RWPE2 (cell line): Measurements from ENCODE around the gene L1CAM.

Experiments
- ATAC-seq: fragments of 200-7000 bp; cut with Tn5 transposase; 3 replicates; pipeline ENCODE4 v1.9.1; 2021; ENCODE audit warnings: low read depth
- DNase-seq: peaks from one replicate; pipeline ENCODE4 v3.0.0-alpha.2; 2020; ENCODE audit warnings: low spot score
- H3K27ac ChIP-seq: fragments of 450-650 bp; 2 replicates; pipeline ENCODE4 v1.5.1; 2017; ENCODE audit warnings: mild to moderate bottlenecking; ENCODE audit not compliant: poor library complexity, severe bottlenecking
- H3K27me3 ChIP-seq: fragments of 250-450 bp; sonication (Bioruptor Pico); 2 replicates; pipeline ENCODE4 v1.5.1; 2021; ENCODE audit warnings: mild to moderate bottlenecking, moderate library complexity; ENCODE audit not compliant: insufficient read depth, poor library complexity, severe bottlenecking
- H3K36me3 ChIP-seq: fragments of 250-450 bp; sonication (Bioruptor Pico); 2 replicates; pipeline ENCODE4 v1.5.1; 2020; ENCODE audit warnings: low read depth, mild to moderate bottlenecking, moderate library complexity
- H3K4me1 ChIP-seq: fragments of 250-450 bp; sonication (Bioruptor Pico); 2 replicates; pipeline ENCODE4 v1.5.1; 2021; ENCODE audit warnings: mild to moderate bottlenecking, moderate library complexity; ENCODE audit not compliant: insufficient read depth, poor library complexity, severe bottlenecking
- H3K4me3 ChIP-seq: fragments of 250-450 bp; sonication (Bioruptor Pico); 2 replicates; pipeline ENCODE4 v1.5.1; 2021; ENCODE audit warnings: mild to moderate bottlenecking, moderate library complexity; ENCODE audit not compliant: severe bottlenecking
- H3K9me3 ChIP-seq: fragments of 250-450 bp; sonication (Bioruptor Pico); 2 replicates; pipeline ENCODE4 v1.5.1; 2021; ENCODE audit warnings: mild to moderate bottlenecking, moderate library complexity; ENCODE audit not compliant: severe bottlenecking
- CTCF ChIP-seq: fragments of 450-650 bp; IDR thresholded peaks from one replicate; pipeline ENCODE4 v1.5.1; 2017; ENCODE audit warnings: mild to moderate bottlenecking, moderate library complexity; ENCODE audit not compliant: poor library complexity, severe bottlenecking

L1CAM gene

DNA sequence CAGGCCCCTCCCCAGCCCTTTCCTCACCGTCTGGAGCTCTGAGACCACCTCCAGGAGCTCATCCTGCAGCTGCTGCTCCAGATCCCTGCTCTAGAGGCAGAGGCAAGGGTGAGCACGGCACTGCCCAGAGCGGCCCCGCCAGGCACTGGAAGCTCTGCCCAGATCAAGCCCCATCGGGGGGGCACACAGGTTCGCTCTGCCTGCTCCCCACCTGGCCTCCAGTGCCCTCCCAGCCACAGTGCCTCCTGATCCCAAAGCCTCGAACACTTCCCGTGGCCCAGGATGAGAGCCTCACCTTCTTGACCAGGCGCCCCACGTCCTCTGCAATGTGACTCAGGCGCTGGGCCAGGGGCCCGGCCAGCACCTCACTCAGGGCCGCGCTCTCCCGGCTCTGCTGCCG is 35.1 kb upstream of the L1CAM start:
- TF ChIP-seq CTCF: no peak
- H3K9me3 ChIP-seq: no peaks in the 10 kb centered on the region
- H3K27ac ChIP-seq: no peak overlapping the region
- H3K36me3 ChIP-seq: no peaks in the 10 kb centered on the region
- peaks cover 8% of the 10 kb centered on the region for H3K4me1 ChIP-seq
- DNase-seq: no peak
- ATAC-seq: no peak
- H3K4me3 ChIP-seq: no peak overlapping the region
- H3K27me3 ChIP-seq: no peaks in the 10 kb centered on the region

- H3K36me3 ChIP-seq: no peaks in the 10 kb centered on the region
- H3K27me3 ChIP-seq: no peaks in the 10 kb centered on the region
- H3K4me1 ChIP-seq: peaks cover 8% of the 10 kb centered on the region
- ATAC-seq: no peak
- no peak overlapping the region for H3K4me3 ChIP-seq
- H3K9me3 ChIP-seq: no peaks in the 10 kb centered on the region
- no peak overlapping the region for H3K27ac ChIP-seq
- peak; percentile 23 for DNase-seq
- TF ChIP-seq CTCF: no peak
Measured at GRCh38 chrX:153920546-153920945, 34.6 kb upstream of the L1CAM start.

DNA sequence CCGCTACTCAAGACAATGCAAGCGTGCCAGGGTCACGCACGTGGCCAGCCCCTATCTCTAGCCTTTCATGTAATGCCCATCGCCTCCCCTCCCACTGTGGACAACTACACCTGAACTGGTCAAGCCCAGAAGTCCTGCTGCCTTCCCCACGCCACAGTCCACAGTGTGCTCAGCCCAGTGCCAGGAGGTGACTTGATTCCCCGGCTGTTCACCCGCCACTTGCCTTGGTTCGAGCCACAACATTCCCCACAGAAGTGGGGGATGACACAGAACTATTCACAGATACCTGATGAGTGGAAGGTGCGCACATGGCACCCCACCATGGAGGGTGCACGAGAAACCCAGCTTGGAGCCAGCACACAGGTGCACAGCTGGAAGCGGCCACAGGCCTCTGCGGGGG is 33.3 kb upstream of the L1CAM start:
- ATAC-seq: no peak
- H3K27me3 ChIP-seq: no peaks in the 10 kb centered on the region
- H3K9me3 ChIP-seq: no peaks in the 10 kb centered on the region
- H3K4me1 ChIP-seq: peaks cover 8% of the 10 kb centered on the region
- no peaks in the 10 kb centered on the region for H3K36me3 ChIP-seq
- TF ChIP-seq CTCF: no peak
- no peak overlapping the region for H3K27ac ChIP-seq
- H3K4me3 ChIP-seq: no peak overlapping the region
- peak; percentile 29 for DNase-seq

DNA sequence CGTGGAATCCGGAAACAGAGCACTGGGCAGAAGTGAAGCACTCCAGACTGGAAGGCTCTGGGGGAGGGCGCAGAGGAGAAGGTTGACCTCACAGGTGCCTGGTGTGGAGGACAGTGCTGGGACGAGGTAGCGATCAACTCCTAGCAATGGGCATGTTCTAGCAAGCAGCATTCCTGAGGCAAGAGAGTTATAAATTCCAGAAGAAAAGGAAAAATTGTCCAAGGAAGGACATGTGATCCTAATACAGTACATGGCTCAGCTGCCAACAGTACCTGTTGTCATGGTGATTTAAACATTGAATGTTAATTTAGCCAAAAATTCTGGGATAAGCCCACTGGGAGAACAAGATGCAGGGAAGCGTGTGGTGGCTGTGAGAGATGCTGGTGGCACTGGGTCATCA is 31.9 kb upstream of the L1CAM start:
- H3K9me3 ChIP-seq: no peaks in the 10 kb centered on the region
- H3K27ac ChIP-seq: peak overlapping the region; percentile 40
- ATAC-seq (peak; percentile 91), DNase-seq (peak; percentile 61)
- TF ChIP-seq CTCF: no peak
- no peak overlapping the region for H3K4me3 ChIP-seq
- no peaks in the 10 kb centered on the region for H3K36me3 ChIP-seq
- peaks cover 8% of the 10 kb centered on the region for H3K4me1 ChIP-seq
- no peaks in the 10 kb centered on the region for H3K27me3 ChIP-seq

DNA sequence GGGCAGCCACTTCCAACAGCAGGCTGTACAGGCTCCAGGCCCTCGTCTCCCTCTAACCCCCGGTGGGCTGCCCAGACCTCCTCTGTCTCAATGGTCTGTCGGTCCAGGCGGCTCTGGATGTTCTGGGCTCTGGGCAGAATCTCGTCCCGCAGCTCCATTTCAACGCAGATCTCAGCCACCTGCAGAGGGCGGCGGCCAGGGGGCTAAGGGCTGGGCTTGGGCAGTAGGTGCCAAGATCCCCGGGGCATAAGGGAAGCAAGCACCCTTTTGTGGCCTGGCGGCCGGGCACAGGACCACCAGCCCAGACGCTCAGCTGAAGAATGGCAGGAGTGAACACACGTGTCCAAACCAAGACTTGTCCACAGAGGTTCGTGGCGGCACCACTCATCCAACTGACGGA is 27.7 kb upstream of the L1CAM start:
- Histone ChIP-seq H3K9me3 (no peaks in the 10 kb centered on the region), H3K27ac (no peak overlapping the region), H3K36me3 (no peaks in the 10 kb centered on the region), H3K27me3 (no peaks in the 10 kb centered on the region), H3K4me1 (peaks cover 8% of the 10 kb centered on the region), H3K4me3 (no peak overlapping the region)
- no peak for DNase-seq
- TF ChIP-seq CTCF: no peak
- ATAC-seq: no peak
